ENCODE data around the gene FAM83F. TPM values are rescaled to one million over a fixed set of nuclear protein-coding genes. Genes with fewer than 3 reads are reported as not detected.

Gene FAM83F
- polyA plus RNA-seq (2011; rRNA removed), result not detected in 2 replicates
- polyA plus RNA-seq (2012; cell fraction: cytosol; rRNA removed), result not detected in 2 replicates
- polyA plus RNA-seq (2012; cell fraction: nucleus; rRNA removed), result not detected in 2 replicates
- polyA plus RNA-seq (2017; fragmentation: RNase III; extraction: RNeasy Plus Mini Kit Qiagen cat#74134 plus additional on column Dnase treatment), result not detected in 3 replicates
- not detected in 2 replicates for polyA minus RNA-seq (2011; rRNA and poly(A)+ RNA removed)

GRCh38 chr22:39994566-39995392, at the start of gene FAM83F:
Gene FAM83F (plus strand): TSS chr22:39994954. CDS start chr22:39995043, 89 bp downstream.
- no peak for ATAC-seq
- FAIRE-seq, result no peak
- TF ChIP-seq ESRRA (IDR thresholded peaks at IDR 0.05; ENCODE audit: borderline replicate concordance, low read length) (no peak), FOSB (CRISPR knock-in tag; IDR thresholded peaks at IDR 0.05) (no peak), HOXB13 (CRISPR knock-in tag; IDR thresholded peaks at IDR 0.05; ENCODE audit: low read depth) (no peak), JUN (IDR thresholded peaks at IDR 0.05) (no peak), RFX5 (IDR thresholded peaks at IDR 0.05) (no peak), ZNF302 (CRISPR knock-in tag; IDR thresholded peaks at IDR 0.05) (no peak), NR3C1 (IDR thresholded peaks at IDR 0.05) (no peak), TP53 (CRISPR knock-in tag; IDR thresholded peaks at IDR 0.05) (no peak), BCL3 (IDR thresholded peaks at IDR 0.05) (no peak), POLR2A (IDR thresholded peaks at IDR 0.05; ENCODE audit: low read length) (no peak), CBX8 (IDR thresholded peaks at IDR 0.05) (no peak)
- TF ChIP-seq, protein P1, sequence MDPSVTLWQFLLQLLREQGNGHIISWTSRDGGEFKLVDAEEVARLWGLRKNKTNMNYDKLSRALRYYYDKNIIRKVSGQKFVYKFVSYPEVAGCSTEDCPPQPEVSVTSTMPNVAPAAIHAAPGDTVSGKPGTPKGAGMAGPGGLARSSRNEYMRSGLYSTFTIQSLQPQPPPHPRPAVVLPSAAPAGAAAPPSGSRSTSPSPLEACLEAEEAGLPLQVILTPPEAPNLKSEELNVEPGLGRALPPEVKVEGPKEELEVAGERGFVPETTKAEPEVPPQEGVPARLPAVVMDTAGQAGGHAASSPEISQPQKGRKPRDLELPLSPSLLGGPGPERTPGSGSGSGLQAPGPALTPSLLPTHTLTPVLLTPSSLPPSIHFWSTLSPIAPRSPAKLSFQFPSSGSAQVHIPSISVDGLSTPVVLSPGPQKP (IDR thresholded peaks at IDR 0.05; ENCODE audit: low read depth, low read length), result no peak
- H3K9me3 ChIP-seq, result no peaks in the 10 kb centered on the region
- ChIA-PET POLR2A (no interaction called here), CTCF (interaction anchor here (1.0 to 1.8 kb wide), 3 partner anchors 28 to 460 kb away, joined by 4 to 5 read pairs (median 4); no protein-coding TSS in a partner anchor)
- peaks cover 28% of the 10 kb centered on the region; the same call in 2 of the 3 replicates for H3K4me1 ChIP-seq
- no peak for DNase-seq (ENCODE audit: low read depth in 1 of 2, low spot score in 1 of 2)
- H3K4me2 ChIP-seq, result no peak within 1 kb of the TSS
- 95% methylated on average over 35 of the region's 115 CpGs for WGBS (ENCODE audit: missing lambda C conversion rate)
- H3K27ac ChIP-seq, result no peak within 1 kb of the TSS
- H3K4me3 ChIP-seq, result no peak within 1 kb of the TSS

DNA sequence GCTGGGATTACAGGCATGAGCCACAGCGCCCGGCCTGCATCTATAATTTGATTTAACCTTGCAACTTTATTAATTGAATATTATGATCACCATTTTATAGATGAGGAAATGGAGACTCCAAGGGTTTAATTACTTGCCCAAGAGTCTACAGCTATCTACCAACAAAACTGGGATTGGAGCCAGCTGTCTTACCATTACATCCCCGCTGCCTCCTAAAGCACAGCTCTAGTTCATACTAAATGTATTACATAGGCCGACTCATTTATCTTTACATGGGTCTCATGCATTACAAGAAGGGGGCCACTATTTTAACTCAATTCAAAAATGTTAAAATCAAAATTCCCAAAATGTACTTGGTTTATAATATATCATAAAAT, 48.6 kb upstream of the FAM83F start:
- ChIA-PET CTCF (no interaction called here), POLR2A (no interaction called here)
- no peak for DNase-seq (ENCODE audit: low read depth in 1 of 2, low spot score in 1 of 2)
- TF ChIP-seq POLR2A (IDR thresholded peaks at IDR 0.05; ENCODE audit: low read length), result no peak
- no peak for TF ChIP-seq PHF8 (IDR thresholded peaks at IDR 0.05; ENCODE audit: borderline replicate concordance, low read depth)
- TF ChIP-seq MAX (IDR thresholded peaks at IDR 0.05), result no peak
- TF ChIP-seq RFX5 (IDR thresholded peaks at IDR 0.05), result no peak
- TF ChIP-seq FOXS1 (CRISPR knock-in tag; IDR thresholded peaks at IDR 0.05), result no peak
- no peak for TF ChIP-seq BHLHE40 (IDR thresholded peaks at IDR 0.05; ENCODE audit: low read depth, low read length)
- TF ChIP-seq TP53 (CRISPR knock-in tag; IDR thresholded peaks at IDR 0.05), result no peak
- no peak for TF ChIP-seq POLR2AphosphoS2 (conservative IDR thresholded peaks at IDR 0.05; ENCODE audit: low read length)
- no peak for TF ChIP-seq GATA3 (IDR thresholded peaks at IDR 0.05; ENCODE audit: borderline replicate concordance)
- no peak for TF ChIP-seq CBX8 (IDR thresholded peaks at IDR 0.05)
- no peak for TF ChIP-seq HMGXB4 (CRISPR knock-in tag; IDR thresholded peaks at IDR 0.05; ENCODE audit: borderline replicate concordance)
- TF ChIP-seq FOSB (CRISPR knock-in tag; IDR thresholded peaks at IDR 0.05), result no peak
- no peak for TF ChIP-seq ZSCAN20 (CRISPR knock-in tag; IDR thresholded peaks at IDR 0.05)
- TF ChIP-seq, protein P1 (IDR thresholded peaks at IDR 0.05; ENCODE audit: low read depth, low read length), result no peak
- no peak for TF ChIP-seq NR3C1 (IDR thresholded peaks at IDR 0.05)
- no peak for TF ChIP-seq ESRRA (IDR thresholded peaks at IDR 0.05; ENCODE audit: borderline replicate concordance, low read length)
- TF ChIP-seq JUNB (IDR thresholded peaks at IDR 0.05), result no peak
- no peak for TF ChIP-seq EP300 (IDR thresholded peaks at IDR 0.05)
- no peak for TF ChIP-seq CHD4 (IDR thresholded peaks at IDR 0.05; ENCODE audit: borderline replicate concordance)
- TF ChIP-seq HDAC2 (IDR thresholded peaks at IDR 0.05), result no peak
- Histone ChIP-seq H3K4me1 (no peaks in the 10 kb centered on the region), H3K27ac (no peak overlapping the region), H3K4me2 (no peak overlapping the region), H3K4me3 (no peak overlapping the region), H3K9me3 (no peaks in the 10 kb centered on the region)
- 88% methylated on average over 4 of the region's 4 CpGs for WGBS (ENCODE audit: missing lambda C conversion rate)
- no peak for ATAC-seq
- FAIRE-seq, result no peak
